ENCODE measurements around the gene MRPL28. TPM values are rescaled to one million over a fixed set of nuclear protein-coding genes. Genes with fewer than 3 reads are reported as not detected.

The MRPL28 gene
- polyA plus RNA-seq, 3 donors, result 68.6 to 88.5 (median 88.1) TPM

DNA sequence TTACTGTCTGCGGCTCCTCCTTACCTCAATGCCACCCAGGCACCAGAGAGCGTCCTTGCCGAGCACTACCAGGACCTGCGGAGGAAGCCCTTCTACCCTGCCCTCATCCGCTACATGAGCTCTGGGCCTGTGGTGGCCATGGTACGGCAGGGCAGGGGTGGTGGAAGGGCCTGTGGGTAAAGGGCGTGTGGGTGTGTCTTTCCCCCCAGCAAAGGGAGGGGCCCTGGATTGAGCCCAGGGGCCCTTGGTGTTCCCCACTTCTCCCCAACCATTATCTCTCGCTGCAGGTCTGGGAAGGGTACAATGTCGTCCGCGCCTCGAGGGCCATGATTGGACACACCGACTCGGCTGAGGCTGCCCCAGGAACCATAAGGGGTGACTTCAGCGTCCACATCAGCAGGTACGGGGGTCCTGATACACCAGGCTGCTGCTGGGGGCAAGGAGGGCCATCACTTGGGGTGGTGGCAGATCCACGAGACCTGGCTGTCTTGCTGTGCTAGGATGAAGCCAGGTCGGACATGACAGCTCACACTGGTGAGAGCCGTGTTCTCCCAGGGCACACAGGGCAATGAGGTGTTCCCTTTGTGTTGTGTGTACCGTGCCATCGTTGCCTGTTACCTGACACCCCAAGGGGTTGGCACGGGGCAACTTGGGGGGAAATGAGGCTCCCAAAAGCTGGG lies 29.1 kb upstream of the MRPL28 start:
- peaks cover 4% of the 10 kb centered on the region for H3K79me2 ChIP-seq (ENCODE audit: insufficient read depth, low read length)
- Mint-ChIP-seq H3K27ac (peak overlapping the region in 3 of 7 donors; percentile 25 to 98 (median 26)), H3K36me3 (peaks cover 0 to 6% of the 10 kb centered on the region in 2 donors), H3K9me3 (no peaks in the 10 kb centered on the region), H3K27me3 (ENCODE audit: low read depth in 3 of 3) (peaks cover 3 to 5% (median 4%) of the 10 kb centered on the region in 3 donors), H3K4me1 (peaks cover 32% of the 10 kb centered on the region), H3K4me3 (no peak overlapping the region)
- H3K4me1 ChIP-seq (ENCODE audit: control insufficient read depth in 1 of 2, insufficient read depth in 2 of 2, low read length in 2 of 2), result peaks cover 31 to 39% of the 10 kb centered on the region in 2 donors
- DNase-seq, result peak in 1 of 3 donors; percentile 8
- no peaks in the 10 kb centered on the region for H3K9me3 ChIP-seq (replicated peaks in 1 of 2; ENCODE audit: control insufficient read depth in 1 of 2, insufficient read depth in 1 of 2, low read length in 2 of 2)
- TF ChIP-seq, protein P1, sequence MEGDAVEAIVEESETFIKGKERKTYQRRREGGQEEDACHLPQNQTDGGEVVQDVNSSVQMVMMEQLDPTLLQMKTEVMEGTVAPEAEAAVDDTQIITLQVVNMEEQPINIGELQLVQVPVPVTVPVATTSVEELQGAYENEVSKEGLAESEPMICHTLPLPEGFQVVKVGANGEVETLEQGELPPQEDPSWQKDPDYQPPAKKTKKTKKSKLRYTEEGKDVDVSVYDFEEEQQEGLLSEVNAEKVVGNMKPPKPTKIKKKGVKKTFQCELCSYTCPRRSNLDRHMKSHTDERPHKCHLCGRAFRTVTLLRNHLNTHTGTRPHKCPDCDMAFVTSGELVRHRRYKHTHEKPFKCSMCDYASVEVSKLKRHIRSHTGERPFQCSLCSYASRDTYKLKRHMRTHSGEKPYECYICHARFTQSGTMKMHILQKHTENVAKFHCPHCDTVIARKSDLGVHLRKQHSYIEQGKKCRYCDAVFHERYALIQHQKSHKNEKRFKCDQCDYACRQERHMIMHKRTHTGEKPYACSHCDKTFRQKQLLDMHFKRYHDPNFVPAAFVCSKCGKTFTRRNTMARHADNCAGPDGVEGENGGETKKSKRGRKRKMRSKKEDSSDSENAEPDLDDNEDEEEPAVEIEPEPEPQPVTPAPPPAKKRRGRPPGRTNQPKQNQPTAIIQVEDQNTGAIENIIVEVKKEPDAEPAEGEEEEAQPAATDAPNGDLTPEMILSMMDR (IDR thresholded peaks at IDR 0.05), result no peak
- no peaks in the 10 kb centered on the region for H4K20me1 ChIP-seq (ENCODE audit: insufficient read depth, low read length)
- peak overlapping the region; percentile 78 for H3K4me2 ChIP-seq (replicated peaks; ENCODE audit: extremely low read depth, low read length, poor library complexity, severe bottlenecking)
- H3K27me3 ChIP-seq (ENCODE audit: control insufficient read depth in 2 of 2, insufficient read depth in 2 of 2, low read length in 2 of 2), result no peaks in the 10 kb centered on the region
- no peak overlapping the region for H2AFZ ChIP-seq (ENCODE audit: insufficient read depth, low read depth, low read length, poor library complexity, severe bottlenecking)
- intact Hi-C loops (cut with micrococcal nuclease), result loop anchor here (5.0 kb wide), 1 partner anchor 128 kb away; the partner anchor contains the start of gene CAPN15 (in 2 of the 2)
- H3K36me3 ChIP-seq (replicated peaks in 1 of 2; ENCODE audit: control insufficient read depth in 1 of 2, insufficient read depth in 2 of 2, low read length in 2 of 2), result no peaks in the 10 kb centered on the region
- H3K27ac ChIP-seq (ENCODE audit: low read depth in 1 of 2, low read length in 2 of 2), result peak overlapping the region; percentile 78 to 85
- 78% methylated on average over 15 of the region's 22 CpGs for WGBS (ENCODE audit: insufficient coverage)
- H3K4me3 ChIP-seq (replicated peaks in 1 of 3; ENCODE audit: low read depth in 2 of 3, low read length in 3 of 3), result no peak overlapping the region
- no peak overlapping the region for H3K9ac ChIP-seq (ENCODE audit: insufficient read depth, low read length, poor library complexity, severe bottlenecking)

DNA sequence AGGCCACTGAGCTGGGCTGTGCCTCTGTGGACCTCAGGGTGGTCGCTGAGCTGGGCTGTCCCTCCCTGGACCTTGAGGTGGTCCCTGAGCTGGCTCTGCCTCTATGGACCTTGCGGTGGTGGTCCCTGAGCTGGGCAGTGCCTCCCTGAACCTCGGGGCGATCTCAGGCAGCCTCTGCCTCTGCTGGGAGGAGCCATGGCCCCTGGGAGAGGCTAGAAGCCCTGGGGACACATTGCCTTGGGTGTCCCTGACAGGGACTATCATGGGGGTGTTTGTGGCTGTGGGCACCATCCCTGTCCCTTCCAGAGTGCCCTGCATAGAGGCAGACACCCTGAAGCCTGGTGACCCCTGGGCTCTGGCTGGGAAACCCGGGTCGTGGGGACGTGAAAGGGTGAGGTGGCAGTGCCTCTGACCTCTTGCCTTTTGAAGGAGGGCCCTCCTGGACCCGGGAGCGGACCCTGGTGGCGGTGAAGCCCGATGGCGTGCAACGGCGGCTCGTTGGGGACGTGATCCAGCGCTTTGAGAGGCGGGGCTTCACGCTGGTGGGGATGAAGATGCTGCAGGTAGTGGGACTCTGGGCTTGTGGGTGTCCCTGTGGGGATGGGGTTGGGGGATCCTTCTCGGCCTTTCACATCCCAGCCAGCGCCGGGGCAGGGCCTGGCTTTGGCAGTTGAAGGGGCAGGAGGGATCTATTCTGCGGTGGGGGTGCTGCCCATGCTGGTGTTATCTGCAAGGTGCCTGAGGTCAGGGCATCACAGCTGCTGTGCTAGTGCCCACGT lies 28.4 kb upstream of the MRPL28 start:
- 82% methylated on average over 19 of the region's 24 CpGs for WGBS (ENCODE audit: insufficient coverage)
- peaks cover 3 to 5% (median 4%) of the 10 kb centered on the region in 3 donors for H3K27me3 Mint-ChIP-seq (ENCODE audit: low read depth in 3 of 3)
- Histone ChIP-seq H4K20me1 (ENCODE audit: insufficient read depth, low read length) (no peaks in the 10 kb centered on the region), H3K27ac (ENCODE audit: low read depth in 1 of 2, low read length in 2 of 2) (no peak overlapping the region), H3K4me3 (replicated peaks in 1 of 3; ENCODE audit: low read depth in 2 of 3, low read length in 3 of 3) (no peak overlapping the region), H3K4me2 (replicated peaks; ENCODE audit: extremely low read depth, low read length, poor library complexity, severe bottlenecking) (no peak overlapping the region), H3K9me3 (replicated peaks in 1 of 2; ENCODE audit: control insufficient read depth in 1 of 2, insufficient read depth in 1 of 2, low read length in 2 of 2) (no peaks in the 10 kb centered on the region), H3K4me1 (ENCODE audit: control insufficient read depth in 1 of 2, insufficient read depth in 2 of 2, low read length in 2 of 2) (peaks cover 31 to 39% of the 10 kb centered on the region in 2 donors), H3K36me3 (replicated peaks in 1 of 2; ENCODE audit: control insufficient read depth in 1 of 2, insufficient read depth in 2 of 2, low read length in 2 of 2) (no peaks in the 10 kb centered on the region), H3K9ac (ENCODE audit: insufficient read depth, low read length, poor library complexity, severe bottlenecking) (no peak overlapping the region), H3K79me2 (ENCODE audit: insufficient read depth, low read length) (peaks cover 4% of the 10 kb centered on the region), H2AFZ (ENCODE audit: insufficient read depth, low read depth, low read length, poor library complexity, severe bottlenecking) (no peak overlapping the region), H3K27me3 (ENCODE audit: control insufficient read depth in 2 of 2, insufficient read depth in 2 of 2, low read length in 2 of 2) (no peaks in the 10 kb centered on the region)
- H3K27ac Mint-ChIP-seq, result peak overlapping the region in 2 of 7 donors; percentile 25 to 49
- intact Hi-C loops (cut with micrococcal nuclease), result loop anchor here in 1 of 2 donors (5.0 kb wide), 1 partner anchor 129 kb away; the partner anchor contains the start of gene CAPN15
- no peaks in the 10 kb centered on the region for H3K9me3 Mint-ChIP-seq
- no peak for DNase-seq
- no peak overlapping the region for H3K4me3 Mint-ChIP-seq
- peaks cover 0 to 6% of the 10 kb centered on the region in 2 donors for H3K36me3 Mint-ChIP-seq
- peaks cover 32% of the 10 kb centered on the region for H3K4me1 Mint-ChIP-seq
- TF ChIP-seq, protein P1 (IDR thresholded peaks at IDR 0.05), result no peak

Measured in CD14-positive monocyte (primary cell).